ENCODE data around the gene CELF2. TPM values are rescaled to one million over a fixed set of nuclear protein-coding genes. Genes with fewer than 3 reads are reported as not detected.

Gene CELF2
- polyA plus RNA-seq, 3 donors = 11.4 to 11.9 (median 11.8) TPM

GRCh38 chr10:11143242-11143641, 125.6 kb downstream of the CELF2 start:
- no peak for DNase-seq (ENCODE audit: extremely low read depth in 1 of 11, low read depth in 9 of 11, low spot score in 4 of 11)

DNA sequence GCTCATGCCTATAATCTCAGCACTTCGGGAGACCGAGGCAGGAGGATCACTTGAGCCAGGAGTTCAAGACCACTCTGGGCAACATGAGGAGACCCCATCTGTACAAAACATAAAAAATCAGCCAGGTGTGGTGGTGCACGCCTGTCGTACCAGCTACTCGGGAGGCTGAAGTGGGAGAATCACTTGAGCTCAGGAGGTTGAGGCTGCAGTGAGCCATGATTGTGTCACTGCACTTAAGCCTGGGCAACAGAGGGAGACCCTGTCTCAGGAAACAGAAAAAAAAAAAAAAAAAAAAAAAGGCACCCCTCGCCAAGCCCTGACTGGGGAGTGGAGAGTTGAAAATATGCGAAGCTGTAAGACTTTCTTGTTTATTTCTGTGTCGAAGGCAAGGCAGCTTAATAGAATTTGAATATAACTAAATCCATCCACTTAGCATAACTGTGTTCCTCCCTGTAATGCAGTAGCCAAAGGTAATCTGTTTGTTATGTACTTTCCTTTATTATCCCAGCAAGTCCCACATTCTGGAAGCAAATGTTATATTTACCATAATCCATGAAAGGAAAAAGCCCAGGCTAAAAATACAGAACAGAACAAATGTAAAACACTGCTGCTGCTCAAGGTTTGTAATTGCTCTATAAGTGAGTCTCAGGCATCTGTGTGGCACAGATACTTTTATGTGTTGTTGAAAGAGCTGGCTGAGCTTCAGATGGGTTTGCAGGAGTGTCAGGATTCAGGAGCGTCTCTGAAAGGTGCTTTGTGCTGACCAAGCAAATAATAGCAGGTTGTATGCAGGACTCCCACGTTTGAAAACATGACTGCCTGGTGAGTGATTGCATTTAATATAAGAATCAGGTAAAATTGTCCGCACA, 127.2 kb downstream of the CELF2 start:
- DNase-seq (ENCODE audit: extremely low read depth in 1 of 11, low read depth in 9 of 11, low spot score in 4 of 11) = no peak

- no peak for DNase-seq (ENCODE audit: extremely low read depth in 1 of 11, low read depth in 9 of 11, low spot score in 4 of 11)
Measured at GRCh38 chr10:11145495-11145855, 127.8 kb downstream of the CELF2 start.

GRCh38 chr10:11146402-11147171, 128.9 kb downstream of the CELF2 start:
- DNase-seq (ENCODE audit: extremely low read depth in 1 of 11, low read depth in 9 of 11, low spot score in 4 of 11) = no peak

DNA sequence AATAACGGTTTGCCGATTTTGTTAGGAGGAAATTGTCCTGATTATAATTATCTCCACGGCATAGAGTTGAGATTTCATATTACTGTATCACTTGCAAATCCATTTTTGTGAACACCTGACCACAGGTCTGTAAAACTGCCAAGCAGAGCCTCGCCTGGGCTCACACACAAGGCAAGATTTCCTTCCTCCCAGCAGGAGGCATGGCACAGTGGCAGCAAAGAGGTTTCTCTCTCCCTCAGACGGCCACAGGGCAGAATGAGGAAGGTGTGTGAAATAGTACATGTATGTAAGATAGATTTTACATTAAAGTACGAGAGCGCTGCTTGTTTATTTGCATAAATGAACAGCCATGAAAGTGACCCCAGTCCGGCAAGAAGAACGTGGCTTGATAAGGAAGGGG, 130.1 kb downstream of the CELF2 start:
- no peak for DNase-seq (ENCODE audit: extremely low read depth in 1 of 11, low read depth in 9 of 11, low spot score in 4 of 11)

GRCh38 chr10:11148142-11149028, 130.7 kb downstream of the CELF2 start:
- DNase-seq (ENCODE audit: extremely low read depth in 1 of 11, low read depth in 9 of 11, low spot score in 4 of 11) = no peak

- DNase-seq (ENCODE audit: extremely low read depth in 1 of 11, low read depth in 9 of 11, low spot score in 4 of 11) = no peak
Measured at GRCh38 chr10:11149807-11150141, 132.1 kb downstream of the CELF2 start.

- no peak for DNase-seq (ENCODE audit: extremely low read depth in 1 of 11, low read depth in 9 of 11, low spot score in 4 of 11)
Measured at GRCh38 chr10:11150231-11150731, 132.6 kb downstream of the CELF2 start.

GRCh38 chr10:11150879-11151415, 133.3 kb downstream of the CELF2 start:
- DNase-seq (ENCODE audit: extremely low read depth in 1 of 11, low read depth in 9 of 11, low spot score in 4 of 11) = no peak

GRCh38 chr10:11152801-11153200, 135.1 kb downstream of the CELF2 start:
- no peak for DNase-seq (ENCODE audit: extremely low read depth in 1 of 11, low read depth in 9 of 11, low spot score in 4 of 11)

GRCh38 chr10:11153245-11153644, 135.6 kb downstream of the CELF2 start:
- DNase-seq (ENCODE audit: extremely low read depth in 1 of 11, low read depth in 9 of 11, low spot score in 4 of 11) = no peak

DNA sequence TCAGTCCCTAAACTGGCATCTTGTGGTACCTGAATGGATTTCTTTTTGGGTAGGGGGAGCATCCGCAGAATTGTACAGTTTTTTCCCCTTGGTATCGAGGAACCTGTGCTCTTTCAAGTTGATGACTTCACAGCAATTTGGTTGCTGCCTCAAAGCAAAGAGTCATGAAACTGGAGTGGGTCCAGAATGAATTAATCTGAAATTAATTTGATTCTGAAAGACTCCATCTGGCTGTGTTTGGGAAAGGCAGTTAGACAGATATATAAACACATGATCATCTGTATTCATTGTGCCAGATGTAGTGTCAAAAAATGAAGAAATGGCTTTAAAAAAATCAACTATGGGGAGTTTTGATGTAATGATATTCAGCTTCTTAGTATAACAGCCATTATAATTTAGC, 136.1 kb downstream of the CELF2 start:
- no peak for DNase-seq (ENCODE audit: extremely low read depth in 1 of 11, low read depth in 9 of 11, low spot score in 4 of 11)

DNA sequence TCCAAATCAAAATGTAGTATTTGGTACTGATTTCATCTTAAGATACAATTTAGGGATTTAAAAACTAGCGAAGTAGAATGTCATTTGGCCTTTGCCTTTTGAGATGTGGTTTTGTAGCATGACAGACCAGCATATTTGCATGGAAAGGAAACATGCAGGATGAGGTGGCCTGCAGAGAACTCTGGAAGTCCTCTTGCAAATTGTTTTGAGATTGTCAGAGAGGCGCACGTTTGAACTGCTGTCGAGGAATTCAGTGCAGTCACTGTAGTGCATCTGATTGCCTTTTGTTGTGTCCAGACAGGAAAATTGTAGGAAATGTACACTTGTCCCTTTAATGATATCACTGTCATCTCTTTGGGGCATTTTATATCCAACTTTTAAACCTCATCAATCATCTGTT, 136.7 kb downstream of the CELF2 start:
- DNase-seq (ENCODE audit: extremely low read depth in 1 of 11, low read depth in 9 of 11, low spot score in 4 of 11) = no peak

DNA sequence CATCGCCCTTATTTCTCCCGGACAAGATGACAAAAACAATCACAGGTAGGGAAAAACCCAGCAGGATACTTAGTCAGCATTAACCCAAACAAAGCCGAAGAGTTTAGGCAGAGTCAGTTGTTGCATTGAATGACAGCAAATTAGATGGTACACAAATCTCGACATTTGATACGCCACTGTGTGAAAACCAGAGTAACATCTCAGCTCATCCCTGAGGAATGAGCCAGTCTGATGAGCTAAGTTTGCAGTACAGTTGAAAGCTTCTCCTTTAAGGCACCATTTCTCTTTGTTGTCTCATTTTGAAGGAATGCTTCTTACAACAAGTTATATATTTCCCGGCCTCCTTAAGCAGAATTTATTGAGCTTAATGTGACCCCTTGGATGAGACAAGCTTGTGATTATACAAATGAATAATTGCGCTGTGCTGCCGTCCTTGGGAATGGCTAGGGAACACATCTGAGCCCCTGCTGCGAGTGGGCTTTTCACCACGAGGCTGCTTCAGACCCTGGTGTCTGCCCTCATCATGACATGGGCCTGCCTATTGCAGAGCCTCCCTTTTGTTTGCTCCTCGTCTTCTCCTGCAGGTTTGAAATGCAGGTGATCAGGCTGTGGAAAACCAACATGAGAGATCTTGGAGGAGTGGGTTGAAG, 137.3 kb downstream of the CELF2 start:
- no peak for DNase-seq (ENCODE audit: extremely low read depth in 1 of 11, low read depth in 9 of 11, low spot score in 4 of 11)

DNA sequence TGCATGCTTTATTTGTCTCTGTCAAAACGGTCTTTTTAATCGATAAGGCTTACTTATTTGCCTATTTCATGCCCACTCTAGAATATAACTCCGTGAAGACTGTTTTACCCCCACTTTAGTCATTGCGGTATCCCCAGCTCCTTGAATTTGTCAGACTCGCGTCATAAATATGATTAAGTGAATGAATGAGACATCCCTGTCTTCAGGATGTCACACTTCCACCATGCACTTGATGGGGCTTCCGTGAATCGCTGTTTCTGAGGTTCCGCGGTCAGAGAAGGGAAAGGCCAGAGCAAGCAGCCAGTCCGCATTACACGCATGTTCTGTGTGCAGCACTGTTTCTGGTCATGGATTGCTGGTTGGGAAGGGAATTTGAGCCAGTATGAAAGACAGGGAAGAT, 138.8 kb downstream of the CELF2 start:
- DNase-seq (ENCODE audit: extremely low read depth in 1 of 11, low read depth in 9 of 11, low spot score in 4 of 11) = no peak

DNA sequence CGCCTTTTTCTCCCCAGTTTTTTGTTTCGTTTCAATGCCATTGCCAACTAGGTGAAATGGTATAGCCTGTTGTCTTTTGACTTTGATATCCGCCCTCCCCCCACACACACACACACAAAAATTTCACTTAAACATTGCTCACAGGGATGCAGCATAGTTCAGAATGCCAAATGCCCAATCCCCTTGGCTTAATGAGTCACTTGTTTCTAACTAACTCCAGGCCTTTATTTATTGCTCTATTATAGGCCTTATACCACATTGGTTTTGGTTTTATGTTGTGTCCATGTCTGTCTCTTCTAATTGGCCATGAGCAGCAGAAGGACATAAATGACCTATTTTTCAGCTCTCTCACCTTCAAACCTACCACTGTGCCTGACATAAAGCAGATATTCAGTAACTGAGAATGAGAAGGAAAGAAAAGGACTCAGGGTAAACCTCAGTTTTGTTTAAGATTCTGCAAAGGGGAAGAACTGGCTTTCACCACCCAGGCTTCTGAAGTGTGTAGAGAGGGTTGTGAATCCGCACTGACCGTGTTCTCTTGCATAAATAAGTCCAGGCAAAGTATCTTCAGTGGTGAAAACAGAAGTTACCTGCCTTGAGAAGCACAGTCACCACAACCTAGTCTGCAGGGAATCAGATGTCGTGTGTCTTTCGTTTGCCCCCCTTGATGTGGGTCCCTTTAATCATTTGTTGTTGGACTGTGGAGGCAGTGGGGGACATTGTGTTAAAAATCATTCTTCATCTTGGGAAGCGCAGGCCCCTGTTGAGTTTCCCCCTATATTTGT, 139.8 kb downstream of the CELF2 start:
- DNase-seq (ENCODE audit: extremely low read depth in 1 of 11, low read depth in 9 of 11, low spot score in 4 of 11) = no peak

GRCh38 chr10:11158080-11158479, 140.4 kb downstream of the CELF2 start:
- no peak for DNase-seq (ENCODE audit: extremely low read depth in 1 of 11, low read depth in 9 of 11, low spot score in 4 of 11)
